ENCODE measurements around the gene TWIST2. TPM values are rescaled to one million over a fixed set of nuclear protein-coding genes. Genes with fewer than 3 reads are reported as not detected.

Gene TWIST2
- total and polyA plus RNA-seq, 10 of the 15 experiments (the other 5 are each of a cell fraction or from before 2014, with no cell fraction given): not detected

DNA sequence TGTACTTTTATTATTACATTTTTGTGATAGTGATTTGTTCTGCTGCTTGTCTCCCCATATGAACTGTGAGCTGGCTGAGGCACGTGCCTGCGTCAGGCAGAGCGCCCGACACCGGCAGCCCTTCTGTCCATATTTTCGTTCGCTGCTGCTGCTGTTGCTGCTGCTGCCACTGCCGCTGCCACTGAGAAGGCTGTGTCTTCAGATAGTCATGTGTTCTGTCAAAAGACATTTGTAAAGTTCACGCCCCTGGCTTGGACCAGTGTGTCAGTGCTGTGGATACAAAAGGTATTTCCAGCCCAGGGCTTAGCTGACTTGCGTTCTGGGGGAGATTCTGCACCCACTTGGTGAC is 47.0 kb downstream of the TWIST2 start:
- Histone ChIP-seq H3K4me3 (no peak overlapping the region), H3K9me3 (replicated peaks; ENCODE audit: control insufficient read depth, insufficient read depth, low read length) (no peaks in the 10 kb centered on the region), H3K4me2 (ENCODE audit: control insufficient read depth, insufficient read depth) (no peak overlapping the region), H2AFZ (ENCODE audit: control insufficient read depth, low read depth, low read length) (no peak overlapping the region), H3K27ac (ENCODE audit: control insufficient read depth, insufficient read depth) (no peak overlapping the region), H3K27me3 (replicated peaks in 1 of 2; ENCODE audit: control insufficient read depth in 2 of 2, insufficient read depth in 2 of 2, low read length in 1 of 2) (peaks cover 0 to 2% of the 10 kb centered on the region in 2 experiments; a peak in 2 of 4 replicates), H3K79me2 (ENCODE audit: control insufficient read depth, insufficient read depth, low read length) (no peaks in the 10 kb centered on the region), H3K4me1 (ENCODE audit: control insufficient read depth, insufficient read depth, low read length) (no peaks in the 10 kb centered on the region), H3K36me3 (ENCODE audit: control insufficient read depth in 2 of 2, insufficient read depth in 2 of 2, low read length in 1 of 2) (no peaks in the 10 kb centered on the region), H3K9ac (ENCODE audit: control insufficient read depth, insufficient read depth, low read length) (no peak overlapping the region), H4K20me1 (ENCODE audit: control insufficient read depth, insufficient read depth) (no peaks in the 10 kb centered on the region)
- intact Hi-C loops (cut with micrococcal nuclease; ENCODE audit: unreplicated experiment) (no loop called here), in situ Hi-C loops (cut with MboI) (no loop called here)
- CTCF ChIA-PET: no interaction called here
- 51% methylated on average over 10 of the region's 10 CpGs for WGBS (ENCODE audit: insufficient coverage, insufficient replicate concordance, low lambda C conversion rate, missing lambda C conversion rate)
- no TSS peak for BruUV-seq (replicated peaks)
- RAD21 ChIA-PET (ENCODE audit: unreplicated experiment): no interaction called here
- TF ChIP-seq ESRRA (IDR thresholded peaks at IDR 0.05; ENCODE audit: low read length): no peak
- no peak for TF ChIP-seq BMI1 (IDR thresholded peaks at IDR 0.05; ENCODE audit: borderline replicate concordance)
- no peak for TF ChIP-seq HSF1 (IDR thresholded peaks at IDR 0.05; ENCODE audit: low read depth, low read length)
- TF ChIP-seq, protein P1, sequence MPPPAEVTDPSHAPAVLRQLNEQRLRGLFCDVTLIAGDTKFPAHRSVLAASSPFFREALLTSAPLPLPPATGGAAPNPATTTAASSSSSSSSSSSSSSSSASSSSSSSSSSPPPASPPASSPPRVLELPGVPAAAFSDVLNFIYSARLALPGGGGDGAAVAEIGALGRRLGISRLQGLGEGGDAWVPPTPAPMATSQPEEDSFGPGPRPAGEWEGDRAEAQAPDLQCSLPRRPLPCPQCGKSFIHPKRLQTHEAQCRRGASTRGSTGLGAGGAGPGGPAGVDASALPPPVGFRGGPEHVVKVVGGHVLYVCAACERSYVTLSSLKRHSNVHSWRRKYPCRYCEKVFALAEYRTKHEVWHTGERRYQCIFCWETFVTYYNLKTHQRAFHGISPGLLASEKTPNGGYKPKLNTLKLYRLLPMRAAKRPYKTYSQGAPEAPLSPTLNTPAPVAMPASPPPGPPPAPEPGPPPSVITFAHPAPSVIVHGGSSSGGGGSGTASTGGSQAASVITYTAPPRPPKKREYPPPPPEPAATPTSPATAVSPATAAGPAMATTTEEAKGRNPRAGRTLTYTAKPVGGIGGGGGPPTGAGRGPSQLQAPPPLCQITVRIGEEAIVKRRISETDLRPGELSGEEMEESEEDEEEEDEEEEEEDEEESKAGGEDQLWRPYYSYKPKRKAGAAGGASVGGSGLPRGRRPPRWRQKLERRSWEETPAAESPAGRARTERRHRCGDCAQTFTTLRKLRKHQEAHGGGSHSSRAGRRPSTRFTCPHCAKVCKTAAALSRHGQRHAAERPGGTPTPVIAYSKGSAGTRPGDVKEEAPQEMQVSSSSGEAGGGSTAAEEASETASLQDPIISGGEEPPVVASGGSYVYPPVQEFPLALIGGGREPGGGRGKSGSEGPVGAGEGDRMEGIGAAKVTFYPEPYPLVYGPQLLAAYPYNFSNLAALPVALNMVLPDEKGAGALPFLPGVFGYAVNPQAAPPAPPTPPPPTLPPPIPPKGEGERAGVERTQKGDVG (CRISPR knock-in tag; IDR thresholded peaks at IDR 0.05): no peak
- TF ChIP-seq CBFB (IDR thresholded peaks at IDR 0.05; ENCODE audit: low read depth): no peak
- no peak for TF ChIP-seq STAT1 (conservative IDR thresholded peaks at IDR 0.05)
- TF ChIP-seq, protein P2, sequence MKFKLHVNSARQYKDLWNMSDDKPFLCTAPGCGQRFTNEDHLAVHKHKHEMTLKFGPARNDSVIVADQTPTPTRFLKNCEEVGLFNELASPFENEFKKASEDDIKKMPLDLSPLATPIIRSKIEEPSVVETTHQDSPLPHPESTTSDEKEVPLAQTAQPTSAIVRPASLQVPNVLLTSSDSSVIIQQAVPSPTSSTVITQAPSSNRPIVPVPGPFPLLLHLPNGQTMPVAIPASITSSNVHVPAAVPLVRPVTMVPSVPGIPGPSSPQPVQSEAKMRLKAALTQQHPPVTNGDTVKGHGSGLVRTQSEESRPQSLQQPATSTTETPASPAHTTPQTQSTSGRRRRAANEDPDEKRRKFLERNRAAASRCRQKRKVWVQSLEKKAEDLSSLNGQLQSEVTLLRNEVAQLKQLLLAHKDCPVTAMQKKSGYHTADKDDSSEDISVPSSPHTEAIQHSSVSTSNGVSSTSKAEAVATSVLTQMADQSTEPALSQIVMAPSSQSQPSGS (IDR thresholded peaks at IDR 0.05; ENCODE audit: low read length): no peak
- TF ChIP-seq, protein P3, sequence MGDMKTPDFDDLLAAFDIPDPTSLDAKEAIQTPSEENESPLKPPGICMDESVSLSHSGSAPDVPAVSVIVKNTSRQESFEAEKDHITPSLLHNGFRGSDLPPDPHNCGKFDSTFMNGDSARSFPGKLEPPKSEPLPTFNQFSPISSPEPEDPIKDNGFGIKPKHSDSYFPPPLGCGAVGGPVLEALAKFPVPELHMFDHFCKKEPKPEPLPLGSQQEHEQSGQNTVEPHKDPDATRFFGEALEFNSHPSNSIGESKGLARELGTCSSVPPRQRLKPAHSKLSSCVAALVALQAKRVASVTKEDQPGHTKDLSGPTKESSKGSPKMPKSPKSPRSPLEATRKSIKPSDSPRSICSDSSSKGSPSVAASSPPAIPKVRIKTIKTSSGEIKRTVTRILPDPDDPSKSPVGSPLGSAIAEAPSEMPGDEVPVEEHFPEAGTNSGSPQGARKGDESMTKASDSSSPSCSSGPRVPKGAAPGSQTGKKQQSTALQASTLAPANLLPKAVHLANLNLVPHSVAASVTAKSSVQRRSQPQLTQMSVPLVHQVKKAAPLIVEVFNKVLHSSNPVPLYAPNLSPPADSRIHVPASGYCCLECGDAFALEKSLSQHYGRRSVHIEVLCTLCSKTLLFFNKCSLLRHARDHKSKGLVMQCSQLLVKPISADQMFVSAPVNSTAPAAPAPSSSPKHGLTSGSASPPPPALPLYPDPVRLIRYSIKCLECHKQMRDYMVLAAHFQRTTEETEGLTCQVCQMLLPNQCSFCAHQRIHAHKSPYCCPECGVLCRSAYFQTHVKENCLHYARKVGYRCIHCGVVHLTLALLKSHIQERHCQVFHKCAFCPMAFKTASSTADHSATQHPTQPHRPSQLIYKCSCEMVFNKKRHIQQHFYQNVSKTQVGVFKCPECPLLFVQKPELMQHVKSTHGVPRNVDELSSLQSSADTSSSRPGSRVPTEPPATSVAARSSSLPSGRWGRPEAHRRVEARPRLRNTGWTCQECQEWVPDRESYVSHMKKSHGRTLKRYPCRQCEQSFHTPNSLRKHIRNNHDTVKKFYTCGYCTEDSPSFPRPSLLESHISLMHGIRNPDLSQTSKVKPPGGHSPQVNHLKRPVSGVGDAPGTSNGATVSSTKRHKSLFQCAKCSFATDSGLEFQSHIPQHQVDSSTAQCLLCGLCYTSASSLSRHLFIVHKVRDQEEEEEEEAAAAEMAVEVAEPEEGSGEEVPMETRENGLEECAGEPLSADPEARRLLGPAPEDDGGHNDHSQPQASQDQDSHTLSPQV (IDR thresholded peaks at IDR 0.05): no peak
- no peak for TF ChIP-seq NFYB (IDR thresholded peaks at IDR 0.05; ENCODE audit: insufficient read depth, low read depth, low read length)
- TF ChIP-seq BRCA1 (IDR thresholded peaks at IDR 0.05; ENCODE audit: low read depth, low read length): no peak
- POLR2A ChIA-PET: no interaction called here
- ATAC-seq (no peak), FAIRE-seq (no peak), DNase-seq (ENCODE audit: low read depth, low spot score) (no peak)
- SMC1A ChIA-PET (ENCODE audit: uncharacterized antibody, unreplicated experiment): no interaction called here
